ENCODE measurements around the gene NRK. TPM values are rescaled to one million over a fixed set of nuclear protein-coding genes. Genes with fewer than 3 reads are reported as not detected.

Gene NRK
- total RNA-seq, 1 experiment from 2014 or later, result 0.05 TPM

DNA sequence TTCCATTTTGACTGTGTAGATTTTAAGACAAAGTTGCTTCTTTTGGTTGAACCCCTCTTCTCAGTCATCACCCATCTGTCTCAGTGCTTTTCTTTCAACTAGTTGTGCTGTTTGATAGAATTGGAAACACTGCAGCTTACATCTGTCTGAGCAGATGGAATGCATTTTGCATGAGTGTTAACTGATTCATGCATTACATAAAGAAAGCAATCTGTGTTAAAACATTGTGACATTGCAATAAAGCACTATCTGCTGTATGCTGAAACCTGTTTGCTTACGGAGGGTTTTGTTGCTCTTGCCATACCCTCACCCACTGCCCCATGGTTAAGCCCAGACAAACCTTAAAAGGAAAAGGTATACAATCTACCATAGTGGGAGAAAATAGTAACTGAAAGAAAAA is 47.4 kb downstream of the NRK start (continued):
- no peak for TF ChIP-seq ELF1 (IDR thresholded peaks at IDR 0.05; ENCODE audit: borderline replicate concordance, low read depth)

GRCh38 chrX:105870445-105870844 is 48.1 kb downstream of the NRK start:
- H3K9ac ChIP-seq (ENCODE audit: low read length), result no peak overlapping the region
- H3K9me2 ChIP-seq (ENCODE audit: insufficient read depth), result no peaks in the 10 kb centered on the region
- no peak overlapping the region for H3K4me3 ChIP-seq (replicated peaks in 1 of 2; ENCODE audit: low read depth in 1 of 2, low read length in 2 of 2)
- no peak overlapping the region for H3K27ac ChIP-seq (ENCODE audit: low read depth, low read length)
- no peak for DNase-seq (ENCODE audit: low read depth, low spot score)
- intact Hi-C loops (cut with micrococcal nuclease), result no loop called here
- no peak for TF ChIP-seq FOSL1 (IDR thresholded peaks at IDR 0.05; ENCODE audit: low read depth)
- TF ChIP-seq EZH2phosphoT487 (IDR thresholded peaks at IDR 0.05; ENCODE audit: borderline replicate concordance), result no peak
- TF ChIP-seq CEBPB (IDR thresholded peaks at IDR 0.05; ENCODE audit: low read depth), result no peak
- TF ChIP-seq SRF (IDR thresholded peaks at IDR 0.05; ENCODE audit: low read depth), result no peak
- TF ChIP-seq ZFX (IDR thresholded peaks at IDR 0.05), result no peak
- TF ChIP-seq, protein P1, sequence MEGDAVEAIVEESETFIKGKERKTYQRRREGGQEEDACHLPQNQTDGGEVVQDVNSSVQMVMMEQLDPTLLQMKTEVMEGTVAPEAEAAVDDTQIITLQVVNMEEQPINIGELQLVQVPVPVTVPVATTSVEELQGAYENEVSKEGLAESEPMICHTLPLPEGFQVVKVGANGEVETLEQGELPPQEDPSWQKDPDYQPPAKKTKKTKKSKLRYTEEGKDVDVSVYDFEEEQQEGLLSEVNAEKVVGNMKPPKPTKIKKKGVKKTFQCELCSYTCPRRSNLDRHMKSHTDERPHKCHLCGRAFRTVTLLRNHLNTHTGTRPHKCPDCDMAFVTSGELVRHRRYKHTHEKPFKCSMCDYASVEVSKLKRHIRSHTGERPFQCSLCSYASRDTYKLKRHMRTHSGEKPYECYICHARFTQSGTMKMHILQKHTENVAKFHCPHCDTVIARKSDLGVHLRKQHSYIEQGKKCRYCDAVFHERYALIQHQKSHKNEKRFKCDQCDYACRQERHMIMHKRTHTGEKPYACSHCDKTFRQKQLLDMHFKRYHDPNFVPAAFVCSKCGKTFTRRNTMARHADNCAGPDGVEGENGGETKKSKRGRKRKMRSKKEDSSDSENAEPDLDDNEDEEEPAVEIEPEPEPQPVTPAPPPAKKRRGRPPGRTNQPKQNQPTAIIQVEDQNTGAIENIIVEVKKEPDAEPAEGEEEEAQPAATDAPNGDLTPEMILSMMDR (IDR thresholded peaks at IDR 0.05 in 2 of 3, conservative IDR thresholded peaks at IDR 0.05 in 1 of 3; ENCODE audit: borderline replicate concordance in 1 of 3, insufficient read depth in 1 of 3, low read depth in 2 of 3, low read length in 2 of 3), result no peak
- no peak for TF ChIP-seq ZNF274 (IDR thresholded peaks at IDR 0.05; ENCODE audit: low read depth, low read length)
- no peaks in the 10 kb centered on the region for H3K36me3 ChIP-seq (ENCODE audit: control insufficient read depth in 1 of 2, insufficient read depth in 2 of 2, low read length in 2 of 2)
- H4K20me1 ChIP-seq (ENCODE audit: insufficient read depth), result no peaks in the 10 kb centered on the region
- CTCF ChIA-PET, result no interaction called here
- H3K4me2 ChIP-seq (ENCODE audit: low read length), result no peak overlapping the region
- H2AFZ ChIP-seq (ENCODE audit: low read depth, low read length, poor library complexity, severe bottlenecking), result no peak overlapping the region
- RAD21 ChIA-PET (ENCODE audit: low non-redundant PET in 1 of 2, low total read pairs in 2 of 2, uncharacterized antibody in 2 of 2, unreplicated experiment in 2 of 2), result no interaction called here
- BruUV-seq (replicated peaks), result no TSS peak
- H3K79me2 ChIP-seq (ENCODE audit: insufficient read depth, low read length), result no peaks in the 10 kb centered on the region
- peaks cover 6% of the 10 kb centered on the region; the same call in 1 of the 2 replicates for H3K27me3 ChIP-seq (ENCODE audit: insufficient read depth, low read length)
- no peak for ATAC-seq
- POLR2A ChIA-PET, result no interaction called here
- H3K9me3 ChIP-seq (ENCODE audit: control insufficient read depth in 1 of 2, insufficient read depth in 1 of 2, low read depth in 1 of 2, low read length in 2 of 2), result no peaks in the 10 kb centered on the region
- no peaks in the 10 kb centered on the region for H3K4me1 ChIP-seq (ENCODE audit: control insufficient read depth in 1 of 2, insufficient read depth in 2 of 2, low read length in 2 of 2)
